ENCODE results near the gene RIMBP2. TPM values are rescaled to one million over a fixed set of nuclear protein-coding genes. Genes with fewer than 3 reads are reported as not detected.

RIMBP2 gene
- total RNA-seq, 4 donors from 2014 or later = not detected

GRCh38 chr12:130459916-130460315 is 256.2 kb downstream of the RIMBP2 start:
- no peak for TF ChIP-seq CTCF (IDR thresholded peaks at IDR 0.05; ENCODE audit: low read depth)

GRCh38 chr12:130458341-130458740 is 257.8 kb downstream of the RIMBP2 start:
- TF ChIP-seq CTCF (IDR thresholded peaks at IDR 0.05; ENCODE audit: low read depth) = no peak

- TF ChIP-seq CTCF (IDR thresholded peaks at IDR 0.05; ENCODE audit: low read depth) = no peak
Measured at GRCh38 chr12:130457215-130457614, 258.9 kb downstream of the RIMBP2 start.

- no peak for TF ChIP-seq CTCF (IDR thresholded peaks at IDR 0.05; ENCODE audit: low read depth)
Measured at GRCh38 chr12:130456375-130457199, 259.5 kb downstream of the RIMBP2 start.

- TF ChIP-seq CTCF (IDR thresholded peaks at IDR 0.05; ENCODE audit: low read depth) = no peak
Measured at GRCh38 chr12:130455161-130455560, 260.9 kb downstream of the RIMBP2 start.

- no peak for TF ChIP-seq CTCF (IDR thresholded peaks at IDR 0.05; ENCODE audit: low read depth)
Measured at GRCh38 chr12:130454296-130454695, 261.8 kb downstream of the RIMBP2 start.

- TF ChIP-seq CTCF (IDR thresholded peaks at IDR 0.05; ENCODE audit: low read depth) = no peak
Measured at GRCh38 chr12:130452546-130452945, 263.6 kb downstream of the RIMBP2 start.
